22Rv1 (cell line): ENCODE measurements around the gene NRP2.

Source experiments
- ZFX ChIP-seq: fragments of 450-650 bp; IDR thresholded peaks from 2 replicates; pipeline ENCODE4 v1.6.1; 2017; ENCODE audit warnings: antibody characterized with exemption, borderline replicate concordance
- TF ChIP-seq, protein P1 (sequence below): fragments of 450-650 bp; IDR thresholded peaks from 2 replicates; pipeline ENCODE4 v1.5.1; 2017; ENCODE audit warnings: mild to moderate bottlenecking

DNA sequence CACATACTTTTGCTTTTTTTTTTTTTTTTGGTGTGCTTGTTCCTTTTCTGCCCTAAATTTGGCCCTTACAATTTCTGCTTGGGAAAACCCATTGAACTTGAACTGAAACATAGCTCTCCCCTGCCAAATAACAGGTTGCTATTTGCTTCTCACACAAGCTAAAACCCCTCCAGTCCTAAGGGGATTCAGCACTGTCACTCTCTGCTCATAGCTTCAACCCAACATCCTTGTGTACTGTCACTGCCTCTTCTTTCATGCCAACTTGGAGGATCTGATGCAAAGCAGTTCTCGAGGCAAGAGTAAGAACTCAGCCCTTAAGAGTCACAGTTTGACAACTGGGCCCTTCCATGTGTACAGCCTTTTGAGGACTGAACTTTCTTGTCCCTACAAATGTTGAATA is 30.6 kb upstream of the NRP2 start:
- TF ChIP-seq, protein P1, sequence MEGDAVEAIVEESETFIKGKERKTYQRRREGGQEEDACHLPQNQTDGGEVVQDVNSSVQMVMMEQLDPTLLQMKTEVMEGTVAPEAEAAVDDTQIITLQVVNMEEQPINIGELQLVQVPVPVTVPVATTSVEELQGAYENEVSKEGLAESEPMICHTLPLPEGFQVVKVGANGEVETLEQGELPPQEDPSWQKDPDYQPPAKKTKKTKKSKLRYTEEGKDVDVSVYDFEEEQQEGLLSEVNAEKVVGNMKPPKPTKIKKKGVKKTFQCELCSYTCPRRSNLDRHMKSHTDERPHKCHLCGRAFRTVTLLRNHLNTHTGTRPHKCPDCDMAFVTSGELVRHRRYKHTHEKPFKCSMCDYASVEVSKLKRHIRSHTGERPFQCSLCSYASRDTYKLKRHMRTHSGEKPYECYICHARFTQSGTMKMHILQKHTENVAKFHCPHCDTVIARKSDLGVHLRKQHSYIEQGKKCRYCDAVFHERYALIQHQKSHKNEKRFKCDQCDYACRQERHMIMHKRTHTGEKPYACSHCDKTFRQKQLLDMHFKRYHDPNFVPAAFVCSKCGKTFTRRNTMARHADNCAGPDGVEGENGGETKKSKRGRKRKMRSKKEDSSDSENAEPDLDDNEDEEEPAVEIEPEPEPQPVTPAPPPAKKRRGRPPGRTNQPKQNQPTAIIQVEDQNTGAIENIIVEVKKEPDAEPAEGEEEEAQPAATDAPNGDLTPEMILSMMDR: no peak
- TF ChIP-seq ZFX: no peak
